Fibroblast of mammary gland (primary cell): ENCODE data around the gene LRP6.

Source experiments
- DNase-seq: peaks from one replicate; pipeline ENCODE4 v3.0.0-alpha.2; 2010; ENCODE audit warnings: low read depth
- H3K4me3 ChIP-seq: 2 replicates; pipeline ENCODE4 v1.5.1; 2011; ENCODE audit warnings: low read depth, mild to moderate bottlenecking, low read length, moderate library complexity; ENCODE audit not compliant: control insufficient read depth
- CTCF ChIP-seq: conservative IDR thresholded peaks from 2 replicates; pipeline ENCODE4 v1.5.1; 2011; ENCODE audit warnings: low read depth, low read length, inconsistent platforms; ENCODE audit not compliant: control insufficient read depth, insufficient read depth

Gene LRP6

GRCh38 chr12:12138203-12139154 lies 128.4 kb downstream of the LRP6 start:
- DNase-seq: no peak
- no peak for TF ChIP-seq CTCF

GRCh38 chr12:12133785-12134184 lies 133.1 kb downstream of the LRP6 start:
- H3K4me3 ChIP-seq: no peak overlapping the region
- no peak for TF ChIP-seq CTCF
- DNase-seq: no peak

More at GRCh38 chr12:12138203-12139154, 128.4 kb downstream of the LRP6 start:
- no peak overlapping the region for H3K4me3 ChIP-seq

GRCh38 chr12:12133259-12133658 lies 133.6 kb downstream of the LRP6 start:
- DNase-seq: no peak
- no peak for TF ChIP-seq CTCF
- no peak overlapping the region for H3K4me3 ChIP-seq

GRCh38 chr12:12128670-12129069 lies 138.2 kb downstream of the LRP6 start:
- no peak for DNase-seq
- no peak overlapping the region for H3K4me3 ChIP-seq
- TF ChIP-seq CTCF: no peak

GRCh38 chr12:12127304-12127703 lies 139.5 kb downstream of the LRP6 start:
- no peak for DNase-seq

GRCh38 chr12:12126551-12126950 lies 140.3 kb downstream of the LRP6 start:
- no peak overlapping the region for H3K4me3 ChIP-seq
- peak; percentile 7 for DNase-seq
- no peak for TF ChIP-seq CTCF

More at GRCh38 chr12:12127304-12127703, 139.5 kb downstream of the LRP6 start:
- TF ChIP-seq CTCF: no peak
- no peak overlapping the region for H3K4me3 ChIP-seq
